ENCODE results near the gene GNAI3. TPM values are rescaled to one million over a fixed set of nuclear protein-coding genes. Genes with fewer than 3 reads are reported as not detected.

Gene GNAI3
- total RNA-seq, 2 experiments from 2014 or later, result 5.1 to 5.4 TPM

GRCh38 chr1:109628540-109629321 lies 80.3 kb downstream of the GNAI3 start:
- ATAC-seq (ENCODE audit: poor library complexity), result no peak
- CTCF ChIA-PET, result interaction anchor here (2.1 kb wide), 1 partner anchor 82 kb away, joined by 10 read pairs; no protein-coding TSS in a partner anchor
- Histone ChIP-seq H3K27ac (ENCODE audit: low read depth in 1 of 2, low read length in 2 of 2) (no peak overlapping the region), H3K4me1 (ENCODE audit: insufficient read depth, low read length) (peaks cover 15% of the 10 kb centered on the region), H3K4me3 (ENCODE audit: low read length) (no peak overlapping the region), H3K27me3 (ENCODE audit: control insufficient read depth in 1 of 2, insufficient read depth in 2 of 2, low read length in 2 of 2) (no peaks in the 10 kb centered on the region), H3K9me3 (ENCODE audit: control insufficient read depth in 1 of 2, insufficient read depth in 1 of 2, low read length in 2 of 2) (no peaks in the 10 kb centered on the region), H3K36me3 (ENCODE audit: insufficient read depth, low read length) (peaks cover 66% of the 10 kb centered on the region)
- POLR2A ChIA-PET, result interaction anchor here (1.1 to 2.1 kb wide), 2 partner anchors 11 to 82 kb away, joined by 3 to 7 read pairs; no protein-coding TSS in a partner anchor
- DNase-seq, result no peak
- H3K27ac Mint-ChIP-seq, result no peak overlapping the region
- intact Hi-C loops (cut with DNase I, micrococcal nuclease), result loop anchor here in 1 of 2 experiments (10.0 kb wide), 1 partner anchor 414 kb away; the partner anchor contains the start of gene SARS1
- TF ChIP-seq CTCF (IDR thresholded peaks at IDR 0.05), result no peak
- peaks cover 23% of the 10 kb centered on the region for H3K4me1 Mint-ChIP-seq (ENCODE audit: low read depth)
- H3K27me3 Mint-ChIP-seq, result no peaks in the 10 kb centered on the region
- no peaks in the 10 kb centered on the region for H3K9me3 Mint-ChIP-seq
- H3K36me3 Mint-ChIP-seq (ENCODE audit: low read depth), result peaks cover 61% of the 10 kb centered on the region
- H3K4me3 Mint-ChIP-seq, result no peak overlapping the region

- Mint-ChIP-seq H3K4me3 (no peak overlapping the region), H3K27ac (no peak overlapping the region), H3K9me3 (no peaks in the 10 kb centered on the region), H3K4me1 (ENCODE audit: low read depth) (peaks cover 19% of the 10 kb centered on the region), H3K27me3 (no peaks in the 10 kb centered on the region), H3K36me3 (ENCODE audit: low read depth) (peaks cover 61% of the 10 kb centered on the region)
- ChIA-PET CTCF (interaction anchor here (0.6 to 2.1 kb wide), 4 partner anchors 11 to 83 kb away, joined by 4 to 14 read pairs (median 7); partner anchors contain the start of gene GNAI3), POLR2A (interaction anchor here (1.1 to 2.1 kb wide), 4 partner anchors 10 to 83 kb away, joined by 3 to 7 read pairs (median 6); partner anchors contain the start of gene GNAI3)
- ATAC-seq (ENCODE audit: poor library complexity), result no peak
- Histone ChIP-seq H3K4me3 (ENCODE audit: low read length) (no peak overlapping the region), H3K27me3 (ENCODE audit: control insufficient read depth in 1 of 2, insufficient read depth in 2 of 2, low read length in 2 of 2) (no peaks in the 10 kb centered on the region), H3K9me3 (ENCODE audit: control insufficient read depth in 1 of 2, insufficient read depth in 1 of 2, low read length in 2 of 2) (no peaks in the 10 kb centered on the region), H3K36me3 (ENCODE audit: insufficient read depth, low read length) (peaks cover 66% of the 10 kb centered on the region), H3K27ac (ENCODE audit: low read depth in 1 of 2, low read length in 2 of 2) (no peak overlapping the region), H3K4me1 (ENCODE audit: insufficient read depth, low read length) (peaks cover 10% of the 10 kb centered on the region)
- intact Hi-C loops (cut with DNase I, micrococcal nuclease), result loop anchor here (1.0 to 10.0 kb wide), 4 partner anchors 37 to 415 kb away; partner anchors contain the start of gene SARS1 (in 1 of the 2)
- TF ChIP-seq CTCF (IDR thresholded peaks at IDR 0.05), result no peak
- peak in 1 of 14 experiments; percentile 8 for DNase-seq
Observed at GRCh38 chr1:109629372-109630030, 81.1 kb downstream of the GNAI3 start.

GRCh38 chr1:109630081-109630897 lies 81.9 kb downstream of the GNAI3 start:
- Mint-ChIP-seq H3K27me3 (no peaks in the 10 kb centered on the region), H3K9me3 (no peaks in the 10 kb centered on the region), H3K4me1 (ENCODE audit: low read depth) (peaks cover 21% of the 10 kb centered on the region), H3K36me3 (ENCODE audit: low read depth) (peaks cover 61% of the 10 kb centered on the region), H3K4me3 (no peak overlapping the region), H3K27ac (no peak overlapping the region)
- peaks cover 63% of the 10 kb centered on the region for H3K36me3 ChIP-seq (ENCODE audit: insufficient read depth, low read length)
- peak in 11 of 14 experiments; percentile 26 to 69 (median 35) for DNase-seq
- ChIA-PET POLR2A (interaction anchor here (0.5 to 2.1 kb wide), 4 partner anchors 10 to 669 kb away, joined by 3 to 7 read pairs (median 6); partner anchors contain the start of gene GNAI3), CTCF (interaction anchor here (0.6 to 1.4 kb wide), 5 partner anchors 10 to 84 kb away, joined by 3 to 14 read pairs (median 4); partner anchors contain the start of gene GNAI3)
- intact Hi-C loops (cut with DNase I, micrococcal nuclease), result loop anchor here (1.0 to 5.0 kb wide), 3 partner anchors 38 to 85 kb away; no protein-coding TSS in a partner anchor
- no peak overlapping the region for H3K27ac ChIP-seq (ENCODE audit: low read depth in 1 of 2, low read length in 2 of 2)
- no peak for ATAC-seq (ENCODE audit: poor library complexity)
- H3K27me3 ChIP-seq (ENCODE audit: control insufficient read depth in 1 of 2, insufficient read depth in 2 of 2, low read length in 2 of 2), result no peaks in the 10 kb centered on the region
- no peak overlapping the region for H3K4me3 ChIP-seq (ENCODE audit: low read length)
- peak; percentile 24 for TF ChIP-seq CTCF (IDR thresholded peaks at IDR 0.05)
- H3K9me3 ChIP-seq (ENCODE audit: control insufficient read depth in 1 of 2, insufficient read depth in 1 of 2, low read length in 2 of 2), result no peaks in the 10 kb centered on the region
- peaks cover 9% of the 10 kb centered on the region for H3K4me1 ChIP-seq (ENCODE audit: insufficient read depth, low read length)
